HCT116 (cell line): Measurements from ENCODE around the gene SAG. TPM values are rescaled to one million over a fixed set of nuclear protein-coding genes. Genes with fewer than 3 reads are reported as not detected.

Experiments used
- ATAC-seq: fragments of 200-7000 bp; cut with Tn5 transposase; 2 replicates; pipeline ENCODE4 v1.9.1; 2020; ENCODE audit warnings: mild to moderate bottlenecking, moderate library complexity
- BruUV-seq: library from RNA; stranded (reverse); fragments of 400-500 nt; replicated peaks from 2 replicates; lab custom pipeline; 2021; lab: Mats Ljungman, UMichigan
- CTCF ChIA-PET: fragments of 300-600 bp; sonication (Branson Sonifier 250); formaldehyde crosslinking; loops from one replicate; lab custom pipeline; 2021; ENCODE audit warnings: antibody characterized with exemption; lab: Charles Lee
- POLR2A ChIA-PET: fragments of 300-600, 350-600 bp; sonication (Branson Sonifier 250); formaldehyde crosslinking; loops from one replicate; lab custom pipeline; 2021; ENCODE audit warnings: antibody characterized with exemption; lab: Charles Lee
- RAD21 ChIA-PET, 2 experiments: fragments of 300-600 bp; sonication (Branson Sonifier 250); formaldehyde crosslinking; loops; one replicate each; lab custom pipeline; 2023; ENCODE audit warnings: low total read pairs in 2 of 2; ENCODE audit not compliant: uncharacterized antibody in 2 of 2, unreplicated experiment in 2 of 2, low non-redundant PET in 1 of 2; lab: Charles Lee
- DNase-seq: peaks from one replicate; pipeline ENCODE4 v3.0.0-alpha.2; 2010; ENCODE audit warnings: low read depth, low spot score
- H2AFZ ChIP-seq: fragments of 200-600 bp; shearing (Covaris generic), sonication (generic); 2 replicates; pipeline ENCODE4 v1.6.1; 2017; ENCODE audit warnings: low read depth, mixed run types, mixed read lengths, antibody characterized with exemption, low read length; ENCODE audit not compliant: poor library complexity, severe bottlenecking
- H3K27ac ChIP-seq: 2 replicates; pipeline ENCODE4 v1.5.1; 2012; ENCODE audit warnings: low read depth, low read length
- H3K27me3 ChIP-seq: fragments of 200-600 bp; sonication (generic); 2 replicates; pipeline ENCODE4 v1.6.1; 2016; ENCODE audit warnings: mixed run types, low read length, mixed read lengths; ENCODE audit not compliant: insufficient read depth
- H3K36me3 ChIP-seq, 2 experiments: fragments of 200-500 bp in 1 of 2; fragments of 200-600 bp in 1 of 2; sonication (Bioruptor generic) in 1 of 2; sonication (generic) in 1 of 2; 2 replicates each; pipeline versions ENCODE4 v1.5.1 to v1.6.1; 2014 to 2016; ENCODE audit warnings: low read length in 2 of 2, inconsistent platforms in 1 of 2, mixed read lengths in 1 of 2, mixed run types in 1 of 2; ENCODE audit not compliant: insufficient read depth in 2 of 2, control insufficient read depth in 1 of 2
- H3K4me1 ChIP-seq, 2 experiments: fragments of 200-600 bp in 1 of 2; sonication (generic) in 1 of 2; 2 replicates each; pipeline versions ENCODE4 v1.5.1 to v1.6.1; 2012 to 2017; ENCODE audit warnings: low read length in 2 of 2, inconsistent platforms in 1 of 2, mild to moderate bottlenecking in 1 of 2, mixed read lengths in 1 of 2, mixed run types in 1 of 2, moderate library complexity in 1 of 2; ENCODE audit not compliant: insufficient read depth in 2 of 2, control insufficient read depth in 1 of 2
- H3K4me2 ChIP-seq: fragments of 200-600 bp; sonication (generic); 2 replicates; pipeline ENCODE4 v1.6.1; 2017; ENCODE audit warnings: mixed run types, low read length, mixed read lengths
- H3K4me3 ChIP-seq, 2 experiments: fragments of 200-600 bp in 1 of 2; sonication (generic) in 1 of 2; replicated peaks in 1 of 2; 2 replicates each; pipeline ENCODE4 v1.5.1; 2011 to 2016; ENCODE audit warnings: low read length in 2 of 2, control low read depth in 1 of 2, low read depth in 1 of 2, mild to moderate bottlenecking in 1 of 2, mixed read lengths in 1 of 2, mixed run types in 1 of 2
- H3K79me2 ChIP-seq: fragments of 200-600 bp; sonication (generic); 2 replicates; pipeline ENCODE4 v1.6.1; 2017; ENCODE audit warnings: mild to moderate bottlenecking, mixed run types, low read length, moderate library complexity, mixed read lengths; ENCODE audit not compliant: insufficient read depth
- H3K9ac ChIP-seq: fragments of 200-600 bp; sonication (generic); 2 replicates; pipeline ENCODE4 v1.6.1; 2016; ENCODE audit warnings: low read length, mixed read lengths
- H3K9me2 ChIP-seq: fragments of 200-600 bp; sonication (generic), shearing (Covaris generic); 2 replicates; pipeline ENCODE4 v1.6.1; 2017; ENCODE audit warnings: mixed run types, mild to moderate bottlenecking, moderate library complexity; ENCODE audit not compliant: insufficient read depth
- H3K9me3 ChIP-seq, 2 experiments: fragments of 200-500 bp in 1 of 2; fragments of 200-600 bp in 1 of 2; sonication (Bioruptor generic) in 1 of 2; sonication (generic) in 1 of 2; 2 replicates each; pipeline ENCODE4 v1.6.1; 2014 to 2017; ENCODE audit warnings: low read length in 2 of 2, mixed read lengths in 2 of 2, inconsistent platforms in 1 of 2, low read depth in 1 of 2, mild to moderate bottlenecking in 1 of 2, mixed run types in 1 of 2, moderate library complexity in 1 of 2; ENCODE audit not compliant: control insufficient read depth in 1 of 2, insufficient read depth in 1 of 2
- H4K20me1 ChIP-seq: fragments of 200-600 bp; sonication (generic), shearing (Covaris generic); 2 replicates; pipeline ENCODE4 v1.6.1; 2017; ENCODE audit warnings: mixed run types, mild to moderate bottlenecking, moderate library complexity; ENCODE audit not compliant: insufficient read depth
- EGR1 ChIP-seq: IDR thresholded peaks from 2 replicates; pipeline ENCODE4 v1.6.1; 2012; ENCODE audit warnings: low read depth
- EZH2phosphoT487 ChIP-seq: fragments of 200-600 bp; IDR thresholded peaks from 2 replicates; pipeline ENCODE4 v1.6.1; 2018; ENCODE audit warnings: antibody characterized with exemption, borderline replicate concordance
- ZBTB33 ChIP-seq: IDR thresholded peaks from 2 replicates; pipeline ENCODE4 v1.6.1; 2011; ENCODE audit warnings: mild to moderate bottlenecking, low read length, moderate library complexity; ENCODE audit not compliant: insufficient replicate concordance; ENCODE audit errors: extremely low read depth
- intact Hi-C: fragments of 100-400 bp; cut with micrococcal nuclease; formaldehyde crosslinking; loops from 2 replicates; pipeline ENCODE4 v1.10.0; 2022
- total RNA-seq: library from RNA; stranded (reverse); gene quantifications from one replicate; pipeline ENCODE4 v1.2.1, GENCODE V29; 2021; ENCODE audit not compliant: unreplicated experiment

Gene SAG
- total RNA-seq, 1 experiment from 2014 or later: not detected

DNA sequence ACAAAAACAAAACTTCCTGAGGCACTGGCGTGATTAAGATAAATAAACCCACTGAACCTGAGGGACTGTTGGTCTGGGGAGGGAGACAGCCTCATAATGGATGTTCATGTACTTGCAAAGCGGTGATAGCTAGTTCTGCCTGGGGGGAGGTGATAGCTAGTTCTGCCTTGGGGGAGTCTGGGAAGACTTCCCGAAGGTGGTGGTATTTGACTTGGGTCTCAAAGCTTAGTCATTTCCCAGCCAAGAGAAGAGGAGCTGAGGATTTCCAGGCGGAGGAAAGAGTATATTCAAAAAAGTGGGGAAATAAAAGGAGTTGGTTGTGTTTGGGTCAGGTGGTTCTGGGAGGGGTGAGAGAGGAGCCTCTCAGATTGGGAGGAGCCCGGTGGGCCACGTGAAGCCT lies 71.4 kb downstream of the SAG start:
- Histone ChIP-seq H3K9me3 (no peaks in the 10 kb centered on the region), H4K20me1 (no peaks in the 10 kb centered on the region), H3K27me3 (no peaks in the 10 kb centered on the region)
- no TSS peak for BruUV-seq
- TF ChIP-seq EZH2phosphoT487 (no peak), EGR1 (no peak)
- TF ChIP-seq, all 23 proteins: peak for 0
- ATAC-seq (no peak), DNase-seq (no peak)
- no peak overlapping the region for H3K9ac ChIP-seq
- H3K9me2 ChIP-seq: no peaks in the 10 kb centered on the region
- ChIA-PET CTCF (no interaction called here), POLR2A (no interaction called here), RAD21 (no interaction called here)
- peaks cover 70% of the 10 kb centered on the region for H3K79me2 ChIP-seq
- H3K27ac ChIP-seq: no peak overlapping the region
- H2AFZ ChIP-seq: no peak overlapping the region
- no peaks in the 10 kb centered on the region for H3K4me1 ChIP-seq
- H3K4me2 ChIP-seq: no peak overlapping the region
- H3K36me3 ChIP-seq: peaks cover 0 to 5% of the 10 kb centered on the region in 2 experiments; a peak in 2 of 4 replicates
- H3K4me3 ChIP-seq: no peak overlapping the region
- intact Hi-C loops: no loop called here

- no peaks in the 10 kb centered on the region for H3K4me1 ChIP-seq
- no peaks in the 10 kb centered on the region for H3K27me3 ChIP-seq
- peaks cover 74% of the 10 kb centered on the region for H3K79me2 ChIP-seq
- no peak for DNase-seq
- H3K4me3 ChIP-seq: no peak overlapping the region
- ChIA-PET RAD21 (no interaction called here), POLR2A (no interaction called here), CTCF (no interaction called here)
- no peak overlapping the region for H3K9ac ChIP-seq
- H3K36me3 ChIP-seq: peaks cover 0 to 5% of the 10 kb centered on the region in 2 experiments; a peak in 2 of 4 replicates
- H3K9me3 ChIP-seq: no peaks in the 10 kb centered on the region
- no peaks in the 10 kb centered on the region for H4K20me1 ChIP-seq
- no peak overlapping the region for H2AFZ ChIP-seq
- H3K4me2 ChIP-seq: no peak overlapping the region
- intact Hi-C loops: no loop called here
- ATAC-seq: no peak
- no peaks in the 10 kb centered on the region for H3K9me2 ChIP-seq
- no peak overlapping the region for H3K27ac ChIP-seq
- no TSS peak for BruUV-seq
- TF ChIP-seq ZBTB33: no peak
- TF ChIP-seq, all 23 proteins: peak for 0
Observed at GRCh38 chr2:233379441-233379840, 71.8 kb downstream of the SAG start.
